ENCODE results near the gene PCSK1.

DNA sequence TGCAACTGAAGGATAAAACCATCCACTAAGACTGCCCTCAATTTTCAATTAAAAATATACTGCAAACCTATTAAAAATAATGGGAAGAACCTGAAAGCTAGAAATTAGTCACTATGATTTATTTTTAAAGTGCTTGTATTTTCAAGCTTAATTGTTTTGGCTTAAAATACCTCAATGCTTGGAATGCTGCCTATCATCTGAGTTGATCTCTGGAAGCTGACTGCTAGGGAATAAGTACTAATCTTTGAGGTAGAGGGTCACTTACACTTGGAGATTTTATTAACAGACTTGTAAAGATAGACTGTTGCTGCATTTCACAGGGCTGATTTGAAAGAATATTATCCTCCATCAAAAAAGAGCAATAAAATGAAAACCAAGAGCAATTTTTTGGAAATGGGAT is 6.2 kb downstream of the PCSK1 start:
- TF ChIP-seq, protein P1, sequence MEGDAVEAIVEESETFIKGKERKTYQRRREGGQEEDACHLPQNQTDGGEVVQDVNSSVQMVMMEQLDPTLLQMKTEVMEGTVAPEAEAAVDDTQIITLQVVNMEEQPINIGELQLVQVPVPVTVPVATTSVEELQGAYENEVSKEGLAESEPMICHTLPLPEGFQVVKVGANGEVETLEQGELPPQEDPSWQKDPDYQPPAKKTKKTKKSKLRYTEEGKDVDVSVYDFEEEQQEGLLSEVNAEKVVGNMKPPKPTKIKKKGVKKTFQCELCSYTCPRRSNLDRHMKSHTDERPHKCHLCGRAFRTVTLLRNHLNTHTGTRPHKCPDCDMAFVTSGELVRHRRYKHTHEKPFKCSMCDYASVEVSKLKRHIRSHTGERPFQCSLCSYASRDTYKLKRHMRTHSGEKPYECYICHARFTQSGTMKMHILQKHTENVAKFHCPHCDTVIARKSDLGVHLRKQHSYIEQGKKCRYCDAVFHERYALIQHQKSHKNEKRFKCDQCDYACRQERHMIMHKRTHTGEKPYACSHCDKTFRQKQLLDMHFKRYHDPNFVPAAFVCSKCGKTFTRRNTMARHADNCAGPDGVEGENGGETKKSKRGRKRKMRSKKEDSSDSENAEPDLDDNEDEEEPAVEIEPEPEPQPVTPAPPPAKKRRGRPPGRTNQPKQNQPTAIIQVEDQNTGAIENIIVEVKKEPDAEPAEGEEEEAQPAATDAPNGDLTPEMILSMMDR (IDR thresholded peaks at IDR 0.05; ENCODE audit: extremely low read depth in 1 of 2, insufficient read depth in 1 of 2, low read depth in 1 of 2, low read length in 2 of 2), result no peak
- TF ChIP-seq JUN (IDR thresholded peaks at IDR 0.05; ENCODE audit: borderline replicate concordance, insufficient read depth, insufficient read length, low read depth), result no peak
- TF ChIP-seq, protein P2, sequence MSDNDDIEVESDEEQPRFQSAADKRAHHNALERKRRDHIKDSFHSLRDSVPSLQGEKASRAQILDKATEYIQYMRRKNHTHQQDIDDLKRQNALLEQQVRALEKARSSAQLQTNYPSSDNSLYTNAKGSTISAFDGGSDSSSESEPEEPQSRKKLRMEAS (IDR thresholded peaks at IDR 0.05; ENCODE audit: insufficient read depth, insufficient read length), result no peak
- no peak for TF ChIP-seq POLR2A (IDR thresholded peaks at IDR 0.05; ENCODE audit: low read depth, low read length)
- TF ChIP-seq MYC (IDR thresholded peaks at IDR 0.05; ENCODE audit: low read depth, low read length), result no peak
- TF ChIP-seq EZH2 (IDR thresholded peaks at IDR 0.05; ENCODE audit: borderline replicate concordance, low read depth, low read length, severe bottlenecking), result no peak
